Body of pancreas (tissue), 4 donors: ENCODE measurements around the gene HS6ST2.

Experiments
- CTCF ChIP-seq, 7 experiments: fragments of 450-650 bp in 4 of 7; fragments of 200-600 bp in 3 of 7; sonication (generic) in 3 of 7; IDR thresholded peaks; one replicate each; pipeline ENCODE4 v1.5.1; 2016 to 2019; ENCODE audit warnings: antibody characterized with exemption in 7 of 7
- POLR2A ChIP-seq, 3 donors: fragments of 450-650 bp; IDR thresholded peaks; one replicate each; pipeline ENCODE4 v1.6.1; 2016; ENCODE audit warnings: antibody characterized with exemption in 3 of 3, mild to moderate bottlenecking in 2 of 3

- TF ChIP-seq CTCF (IDR thresholded peaks at IDR 0.05) (no peak), POLR2A (IDR thresholded peaks at IDR 0.05) (no peak)
Observed at GRCh38 chrX:132622130-132622529, 336.3 kb downstream of the HS6ST2 start.
